Right lung (tissue), 5 donors: ENCODE data around the gene ADGRG6. TPM values are rescaled to one million over a fixed set of nuclear protein-coding genes. Genes with fewer than 3 reads are reported as not detected.

Experiments used
- DNase-seq, 2 donors: peaks; one replicate each; pipeline ENCODE4 v3.0.0-alpha.2; 2013
- polyA plus RNA-seq, 5 donors: library from polyadenylated mRNA; unstranded; fragments of 120-200 nt; gene quantifications; one replicate each; pipeline versions ENCODE4 v1.2.1 to v1.2.3, GENCODE V29; 2013; ENCODE audit warnings: inconsistent platforms in 1 of 5, low replicate concordance in 1 of 5; ENCODE audit not compliant: insufficient read length in 5 of 5, insufficient read depth in 1 of 5

ADGRG6 gene
- polyA plus RNA-seq, 5 donors, result 81.9 to 174 (median 150) TPM

GRCh38 chr6:142286088-142286409 is 15.8 kb upstream of the ADGRG6 start:
- no peak for DNase-seq

- DNase-seq, result no peak
Measured at GRCh38 chr6:142289687-142290086, 12.1 kb upstream of the ADGRG6 start.

GRCh38 chr6:142290851-142291250 is 11.0 kb upstream of the ADGRG6 start:
- no peak for DNase-seq

- no peak for DNase-seq
Measured at GRCh38 chr6:142291512-142291911, 10.3 kb upstream of the ADGRG6 start.

- no peak for DNase-seq
Measured at GRCh38 chr6:142292166-142292924, 9.5 kb upstream of the ADGRG6 start.

GRCh38 chr6:142293121-142293520 is 8.7 kb upstream of the ADGRG6 start:
- no peak for DNase-seq

GRCh38 chr6:142294679-142295078 is 7.1 kb upstream of the ADGRG6 start:
- no peak for DNase-seq

- DNase-seq, result no peak
Measured at GRCh38 chr6:142296975-142297604, 4.7 kb upstream of the ADGRG6 start.

- DNase-seq, result no peak
Measured at GRCh38 chr6:142297605-142297995, 4.2 kb upstream of the ADGRG6 start.

- no peak for DNase-seq
Measured at GRCh38 chr6:142297996-142298753, 3.6 kb upstream of the ADGRG6 start.

GRCh38 chr6:142300302-142300701 is 1.5 kb upstream of the ADGRG6 start:
- DNase-seq, result no peak

GRCh38 chr6:142300758-142301650 is 803 bp upstream of the ADGRG6 start:
- peak in 1 of 2 donors; percentile 57 for DNase-seq

GRCh38 chr6:142302421-142303175 is 791 bp downstream of the ADGRG6 start:
- DNase-seq, result peak in 1 of 2 donors; percentile 65

GRCh38 chr6:142303176-142303533 is 1.3 kb downstream of the ADGRG6 start:
- DNase-seq, result peak in 1 of 2 donors; percentile 46

- DNase-seq, result no peak
Measured at GRCh38 chr6:142304241-142304640, 2.4 kb downstream of the ADGRG6 start.

GRCh38 chr6:142306736-142307135 is 4.9 kb downstream of the ADGRG6 start:
- no peak for DNase-seq

- DNase-seq, result no peak
Measured at GRCh38 chr6:142307963-142308748, 6.3 kb downstream of the ADGRG6 start.

- DNase-seq, result no peak
Measured at GRCh38 chr6:142309426-142309825, 7.6 kb downstream of the ADGRG6 start.

GRCh38 chr6:142313284-142313683 is 11.5 kb downstream of the ADGRG6 start:
- DNase-seq, result no peak

GRCh38 chr6:142316791-142317368 is 15.1 kb downstream of the ADGRG6 start:
- DNase-seq, result no peak
